ENCODE results near the gene PDZD2. TPM values are rescaled to one million over a fixed set of nuclear protein-coding genes. Genes with fewer than 3 reads are reported as not detected.
"Not testable (repeated sequence)": the region's sequence is repeated elsewhere in the genome, so short reads cannot be mapped to it uniquely, and the experiment has no call there.

Gene PDZD2
- polyA plus RNA-seq, 4 donors, result 1.4 to 3.9 (median 3.7) TPM; not detected in 1

GRCh38 chr5:32027717-32028458, 389.0 kb downstream of the PDZD2 start:
- no peak for FAIRE-seq
- Histone ChIP-seq H3K36me3 (ENCODE audit: control insufficient read depth in 3 of 3, insufficient read depth in 2 of 3, low read depth in 1 of 3, low read length in 3 of 3) (no peaks in the 10 kb centered on the region), H3K4me3 (ENCODE audit: low read depth in 1 of 3, low read length in 3 of 3) (no peak overlapping the region), H3K27ac (ENCODE audit: low read depth in 1 of 3, low read length in 2 of 3) (peak overlapping the region in 1 of 3 donors; percentile 0), H3K9me3 (ENCODE audit: control insufficient read depth in 2 of 2, insufficient read depth in 1 of 2, low read depth in 1 of 2, low read length in 1 of 2) (no peaks in the 10 kb centered on the region), H3K4me1 (ENCODE audit: control insufficient read depth in 3 of 3, insufficient read depth in 2 of 3, low read depth in 1 of 3, low read length in 2 of 3) (no peaks in the 10 kb centered on the region), H3K27me3 (ENCODE audit: control insufficient read depth in 3 of 3, insufficient read depth in 3 of 3, low read length in 3 of 3) (no peaks in the 10 kb centered on the region)
- peak in 1 of 2 donors; percentile 11 for DNase-seq
- 36 to 65% (median 59%) methylated on average over 10 of the region's 10 CpGs for WGBS, 3 donors

- Histone ChIP-seq H3K4me1 (ENCODE audit: control insufficient read depth in 3 of 3, insufficient read depth in 2 of 3, low read depth in 1 of 3, low read length in 2 of 3) (no peaks in the 10 kb centered on the region), H3K4me3 (ENCODE audit: low read depth in 1 of 3, low read length in 3 of 3) (no peak overlapping the region), H3K27ac (ENCODE audit: low read depth in 1 of 3, low read length in 2 of 3) (no peak overlapping the region), H3K9me3 (ENCODE audit: control insufficient read depth in 2 of 2, insufficient read depth in 1 of 2, low read depth in 1 of 2, low read length in 1 of 2) (no peaks in the 10 kb centered on the region), H3K36me3 (ENCODE audit: control insufficient read depth in 3 of 3, insufficient read depth in 2 of 3, low read depth in 1 of 3, low read length in 3 of 3) (no peaks in the 10 kb centered on the region), H3K27me3 (ENCODE audit: control insufficient read depth in 3 of 3, insufficient read depth in 3 of 3, low read length in 3 of 3) (no peaks in the 10 kb centered on the region)
- WGBS, 3 donors, result 74 to 84% (median 75%) methylated on average over 2 of the region's 2 CpGs
- FAIRE-seq (no peak), DNase-seq (no peak)
These were observed 390.3 kb downstream of the PDZD2 start for GRCh38 chr5:32029261-32029660.

GRCh38 chr5:32029781-32030180, 390.9 kb downstream of the PDZD2 start:
- whole genome bisulfite sequencing, 3 donors, result 71 to 78% (median 72%) methylated on average over 4 of the region's 4 CpGs

GRCh38 chr5:32030222-32030621, 391.3 kb downstream of the PDZD2 start:
- Histone ChIP-seq H3K27me3 (ENCODE audit: control insufficient read depth in 3 of 3, insufficient read depth in 3 of 3, low read length in 3 of 3) (no peaks in the 10 kb centered on the region), H3K27ac (ENCODE audit: low read depth in 1 of 3, low read length in 2 of 3) (no peak overlapping the region), H3K4me3 (ENCODE audit: low read depth in 1 of 3, low read length in 3 of 3) (no peak overlapping the region), H3K9me3 (ENCODE audit: control insufficient read depth in 2 of 2, insufficient read depth in 1 of 2, low read depth in 1 of 2, low read length in 1 of 2) (no peaks in the 10 kb centered on the region), H3K36me3 (ENCODE audit: control insufficient read depth in 3 of 3, insufficient read depth in 2 of 3, low read depth in 1 of 3, low read length in 3 of 3) (no peaks in the 10 kb centered on the region), H3K4me1 (ENCODE audit: control insufficient read depth in 3 of 3, insufficient read depth in 2 of 3, low read depth in 1 of 3, low read length in 2 of 3) (no peaks in the 10 kb centered on the region)
- DNase-seq (no peak), FAIRE-seq (no peak)
- 86 to 89% (median 88%) methylated on average over 3 of the region's 3 CpGs for WGBS, 3 donors

More at GRCh38 chr5:32029781-32030180, 390.9 kb downstream of the PDZD2 start:
- H3K4me3 ChIP-seq (ENCODE audit: low read depth in 1 of 3, low read length in 3 of 3), result no peak overlapping the region
- H3K36me3 ChIP-seq (ENCODE audit: control insufficient read depth in 3 of 3, insufficient read depth in 2 of 3, low read depth in 1 of 3, low read length in 3 of 3), result no peaks in the 10 kb centered on the region
- no peaks in the 10 kb centered on the region for H3K27me3 ChIP-seq (ENCODE audit: control insufficient read depth in 3 of 3, insufficient read depth in 3 of 3, low read length in 3 of 3)
- H3K4me1 ChIP-seq (ENCODE audit: control insufficient read depth in 3 of 3, insufficient read depth in 2 of 3, low read depth in 1 of 3, low read length in 2 of 3), result no peaks in the 10 kb centered on the region
- no peaks in the 10 kb centered on the region for H3K9me3 ChIP-seq (ENCODE audit: control insufficient read depth in 2 of 2, insufficient read depth in 1 of 2, low read depth in 1 of 2, low read length in 1 of 2)
- DNase-seq (no peak), FAIRE-seq (no peak)
- H3K27ac ChIP-seq (ENCODE audit: low read depth in 1 of 3, low read length in 2 of 3), result no peak overlapping the region

- no peaks in the 10 kb centered on the region for H3K27me3 ChIP-seq (ENCODE audit: control insufficient read depth in 3 of 3, insufficient read depth in 3 of 3, low read length in 3 of 3)
- WGBS, 3 donors, result 89 to 90% (median 90%) methylated on average over 5 of the region's 5 CpGs
- no peaks in the 10 kb centered on the region for H3K9me3 ChIP-seq (ENCODE audit: control insufficient read depth in 2 of 2, insufficient read depth in 1 of 2, low read depth in 1 of 2, low read length in 1 of 2)
- FAIRE-seq (no peak), DNase-seq (no peak)
- H3K4me1 ChIP-seq (ENCODE audit: control insufficient read depth in 3 of 3, insufficient read depth in 2 of 3, low read depth in 1 of 3, low read length in 2 of 3), result no peaks in the 10 kb centered on the region
- H3K4me3 ChIP-seq (ENCODE audit: low read depth in 1 of 3, low read length in 3 of 3), result no peak overlapping the region
- H3K27ac ChIP-seq (ENCODE audit: low read depth in 1 of 3, low read length in 2 of 3), result no peak overlapping the region
- H3K36me3 ChIP-seq (ENCODE audit: control insufficient read depth in 3 of 3, insufficient read depth in 2 of 3, low read depth in 1 of 3, low read length in 3 of 3), result no peaks in the 10 kb centered on the region
These were observed 391.8 kb downstream of the PDZD2 start for GRCh38 chr5:32030686-32031085.

- Histone ChIP-seq H3K36me3 (ENCODE audit: control insufficient read depth in 3 of 3, insufficient read depth in 2 of 3, low read depth in 1 of 3, low read length in 3 of 3) (no peaks in the 10 kb centered on the region), H3K9me3 (ENCODE audit: control insufficient read depth in 2 of 2, insufficient read depth in 1 of 2, low read depth in 1 of 2, low read length in 1 of 2) (no peaks in the 10 kb centered on the region), H3K4me1 (ENCODE audit: control insufficient read depth in 3 of 3, insufficient read depth in 2 of 3, low read depth in 1 of 3, low read length in 2 of 3) (no peaks in the 10 kb centered on the region), H3K27ac (ENCODE audit: low read depth in 1 of 3, low read length in 2 of 3) (no peak overlapping the region), H3K4me3 (ENCODE audit: low read depth in 1 of 3, low read length in 3 of 3) (no peak overlapping the region), H3K27me3 (ENCODE audit: control insufficient read depth in 3 of 3, insufficient read depth in 3 of 3, low read length in 3 of 3) (no peaks in the 10 kb centered on the region)
- FAIRE-seq (no peak), DNase-seq (no peak)
- 85 to 92% (median 92%) methylated on average over 4 of the region's 4 CpGs for WGBS, 3 donors
These were observed 392.2 kb downstream of the PDZD2 start for GRCh38 chr5:32031089-32031488.

- no peak overlapping the region for H3K27ac ChIP-seq (ENCODE audit: low read depth in 1 of 3, low read length in 2 of 3)
- H3K9me3 ChIP-seq (ENCODE audit: control insufficient read depth in 2 of 2, insufficient read depth in 1 of 2, low read depth in 1 of 2, low read length in 1 of 2), result peaks cover 0 to 17% of the 10 kb centered on the region in 2 donors
- no peaks in the 10 kb centered on the region for H3K36me3 ChIP-seq (ENCODE audit: control insufficient read depth in 3 of 3, insufficient read depth in 2 of 3, low read depth in 1 of 3, low read length in 3 of 3)
- FAIRE-seq (no peak), DNase-seq (no peak)
- no peaks in the 10 kb centered on the region for H3K27me3 ChIP-seq (ENCODE audit: control insufficient read depth in 3 of 3, insufficient read depth in 3 of 3, low read length in 3 of 3)
- WGBS, 3 donors, result 73 to 86% (median 83%) methylated on average over 2 of the region's 2 CpGs
- no peak overlapping the region for H3K4me3 ChIP-seq (ENCODE audit: low read depth in 1 of 3, low read length in 3 of 3)
- H3K4me1 ChIP-seq (ENCODE audit: control insufficient read depth in 3 of 3, insufficient read depth in 2 of 3, low read depth in 1 of 3, low read length in 2 of 3), result no peaks in the 10 kb centered on the region
These were observed 399.6 kb downstream of the PDZD2 start for GRCh38 chr5:32038523-32038922.

- H3K36me3 ChIP-seq (ENCODE audit: control insufficient read depth in 3 of 3, insufficient read depth in 2 of 3, low read depth in 1 of 3, low read length in 3 of 3); H3K4me1 ChIP-seq (ENCODE audit: control insufficient read depth in 3 of 3, insufficient read depth in 2 of 3, low read depth in 1 of 3, low read length in 2 of 3); FAIRE-seq; H3K4me3 ChIP-seq (ENCODE audit: low read depth in 1 of 3, low read length in 3 of 3); DNase-seq; H3K27ac ChIP-seq (ENCODE audit: low read depth in 1 of 3, low read length in 2 of 3); H3K27me3 ChIP-seq (ENCODE audit: control insufficient read depth in 3 of 3, insufficient read depth in 3 of 3, low read length in 3 of 3): not testable (repeated sequence)
- WGBS, 3 donors, result 98% methylated on average over 16 to 22 of the region's 22 CpGs
- H3K9me3 ChIP-seq (ENCODE audit: control insufficient read depth in 2 of 2, insufficient read depth in 1 of 2, low read depth in 1 of 2, low read length in 1 of 2), result peaks cover 0 to 19% of the 10 kb centered on the region in 2 donors
These were observed 400.2 kb downstream of the PDZD2 start for GRCh38 chr5:32039133-32039532.

GRCh38 chr5:32039601-32040000, 400.7 kb downstream of the PDZD2 start:
- DNase-seq; H3K4me3 ChIP-seq (ENCODE audit: low read depth in 1 of 3, low read length in 3 of 3); H3K36me3 ChIP-seq (ENCODE audit: control insufficient read depth in 3 of 3, insufficient read depth in 2 of 3, low read depth in 1 of 3, low read length in 3 of 3); H3K27ac ChIP-seq (ENCODE audit: low read depth in 1 of 3, low read length in 2 of 3); H3K27me3 ChIP-seq (ENCODE audit: control insufficient read depth in 3 of 3, insufficient read depth in 3 of 3, low read length in 3 of 3); H3K4me1 ChIP-seq (ENCODE audit: control insufficient read depth in 3 of 3, insufficient read depth in 2 of 3, low read depth in 1 of 3, low read length in 2 of 3); FAIRE-seq: not testable (repeated sequence)
- peaks cover 0 to 19% of the 10 kb centered on the region in 2 donors for H3K9me3 ChIP-seq (ENCODE audit: control insufficient read depth in 2 of 2, insufficient read depth in 1 of 2, low read depth in 1 of 2, low read length in 1 of 2)
- 88 to 93% (median 93%) methylated on average over 24 to 26 of the region's 26 CpGs for WGBS, 3 donors
